ENCODE data around the gene ASAH2B.
"Not testable (repeated sequence)": the region's sequence is repeated elsewhere in the genome, so short reads cannot be mapped to it uniquely, and the experiment has no call there.

Gene ASAH2B

GRCh38 chr10:50723812-50724211 lies 15.9 kb upstream of the ASAH2B start:
- not testable (repeated sequence) for H3K4me2 ChIP-seq (ENCODE audit: low read length)

GRCh38 chr10:50728112-50728511 lies 11.6 kb upstream of the ASAH2B start:
- not testable (repeated sequence) for H3K27ac ChIP-seq (ENCODE audit: low read depth, low read length); H3K27me3 ChIP-seq (ENCODE audit: control insufficient read depth, low read length); H3K9me3 ChIP-seq (ENCODE audit: control insufficient read depth, insufficient read depth, low read length); H3F3A ChIP-seq (ENCODE audit: control insufficient read depth, insufficient read depth); H3K9me2 ChIP-seq (replicated peaks; ENCODE audit: control insufficient read depth, low read length); H3K36me3 ChIP-seq (ENCODE audit: control insufficient read depth, low read length); H4K20me1 ChIP-seq (ENCODE audit: control insufficient read depth, insufficient read depth, low read depth, low read length); H3K4me3 ChIP-seq (ENCODE audit: low read length); H3K79me2 ChIP-seq (ENCODE audit: control insufficient read depth, low read length); H3K4me2 ChIP-seq (ENCODE audit: low read length); H3K4me1 ChIP-seq (ENCODE audit: control insufficient read depth, low read length)

More at GRCh38 chr10:50723812-50724211, 15.9 kb upstream of the ASAH2B start:
- H3K79me2 ChIP-seq (ENCODE audit: control insufficient read depth, low read length); H3K4me1 ChIP-seq (ENCODE audit: control insufficient read depth, low read length); H3K4me3 ChIP-seq (ENCODE audit: low read length); H3K36me3 ChIP-seq (ENCODE audit: control insufficient read depth, low read length); H4K20me1 ChIP-seq (ENCODE audit: control insufficient read depth, insufficient read depth, low read depth, low read length); H3K9me3 ChIP-seq (ENCODE audit: control insufficient read depth, insufficient read depth, low read length); H3K9me2 ChIP-seq (replicated peaks; ENCODE audit: control insufficient read depth, low read length); H3K27ac ChIP-seq (ENCODE audit: low read depth, low read length); H3K27me3 ChIP-seq (ENCODE audit: control insufficient read depth, low read length); H3F3A ChIP-seq (ENCODE audit: control insufficient read depth, insufficient read depth): not testable (repeated sequence)

- H3K4me3 ChIP-seq (ENCODE audit: low read length), result peak overlapping the region; percentile 85
- H4K20me1 ChIP-seq (ENCODE audit: control insufficient read depth, insufficient read depth, low read depth, low read length); H3K4me1 ChIP-seq (ENCODE audit: control insufficient read depth, low read length); H3K9me2 ChIP-seq (replicated peaks; ENCODE audit: control insufficient read depth, low read length); H3K9me3 ChIP-seq (ENCODE audit: control insufficient read depth, insufficient read depth, low read length); H3K27me3 ChIP-seq (ENCODE audit: control insufficient read depth, low read length); H3K79me2 ChIP-seq (ENCODE audit: control insufficient read depth, low read length); H3K36me3 ChIP-seq (ENCODE audit: control insufficient read depth, low read length); H3F3A ChIP-seq (ENCODE audit: control insufficient read depth, insufficient read depth); H3K27ac ChIP-seq (ENCODE audit: low read depth, low read length): not testable (repeated sequence)
- peak overlapping the region; percentile 79 for H3K4me2 ChIP-seq (ENCODE audit: low read length)
Measured at GRCh38 chr10:50738987-50739617, 634 bp upstream of the ASAH2B start.

- Histone ChIP-seq H3K9me3 (ENCODE audit: control insufficient read depth, insufficient read depth, low read length) (no peaks in the 10 kb centered on the region), H4K20me1 (ENCODE audit: control insufficient read depth, insufficient read depth, low read depth, low read length) (no peaks in the 10 kb centered on the region), H3K36me3 (ENCODE audit: control insufficient read depth, low read length) (no peaks in the 10 kb centered on the region), H3F3A (ENCODE audit: control insufficient read depth, insufficient read depth) (no peaks in the 10 kb centered on the region), H3K27me3 (ENCODE audit: control insufficient read depth, low read length) (no peaks in the 10 kb centered on the region), H3K4me3 (ENCODE audit: low read length) (peak overlapping the region; percentile 85), H3K4me2 (ENCODE audit: low read length) (peak overlapping the region; percentile 79), H3K9me2 (replicated peaks; ENCODE audit: control insufficient read depth, low read length) (no peaks in the 10 kb centered on the region), H3K27ac (ENCODE audit: low read depth, low read length) (no peak overlapping the region), H3K4me1 (ENCODE audit: control insufficient read depth, low read length) (peaks cover 10% of the 10 kb centered on the region; the same call in 1 of the 2 replicates), H3K79me2 (ENCODE audit: control insufficient read depth, low read length) (no peaks in the 10 kb centered on the region)
- TF ChIP-seq EZH2phosphoT487 (IDR thresholded peaks at IDR 0.05; ENCODE audit: borderline replicate concordance, low read length) (no peak), CTCF (IDR thresholded peaks at IDR 0.05; ENCODE audit: low read depth, low read length, poor library complexity, severe bottlenecking) (no peak)
Measured at GRCh38 chr10:50740293-50740648, 535 bp downstream of the ASAH2B start.

GRCh38 chr10:50742820-50743219 lies 3.1 kb downstream of the ASAH2B start:
- H3K4me2 ChIP-seq (ENCODE audit: low read length); H3K4me3 ChIP-seq (ENCODE audit: low read length); H4K20me1 ChIP-seq (ENCODE audit: control insufficient read depth, insufficient read depth, low read depth, low read length); H3K4me1 ChIP-seq (ENCODE audit: control insufficient read depth, low read length); H3F3A ChIP-seq (ENCODE audit: control insufficient read depth, insufficient read depth); H3K9me2 ChIP-seq (replicated peaks; ENCODE audit: control insufficient read depth, low read length); H3K9me3 ChIP-seq (ENCODE audit: control insufficient read depth, insufficient read depth, low read length); H3K27me3 ChIP-seq (ENCODE audit: control insufficient read depth, low read length); H3K27ac ChIP-seq (ENCODE audit: low read depth, low read length); H3K36me3 ChIP-seq (ENCODE audit: control insufficient read depth, low read length); H3K79me2 ChIP-seq (ENCODE audit: control insufficient read depth, low read length): not testable (repeated sequence)

GRCh38 chr10:50766774-50767513 lies 27.2 kb downstream of the ASAH2B start:
- not testable (repeated sequence) for H3F3A ChIP-seq (ENCODE audit: control insufficient read depth, insufficient read depth); H3K36me3 ChIP-seq (ENCODE audit: control insufficient read depth, low read length); H4K20me1 ChIP-seq (ENCODE audit: control insufficient read depth, insufficient read depth, low read depth, low read length); H3K79me2 ChIP-seq (ENCODE audit: control insufficient read depth, low read length); H3K27ac ChIP-seq (ENCODE audit: low read depth, low read length); H3K4me1 ChIP-seq (ENCODE audit: control insufficient read depth, low read length); H3K9me2 ChIP-seq (replicated peaks; ENCODE audit: control insufficient read depth, low read length); H3K4me3 ChIP-seq (ENCODE audit: low read length); H3K27me3 ChIP-seq (ENCODE audit: control insufficient read depth, low read length); H3K4me2 ChIP-seq (ENCODE audit: low read length); H3K9me3 ChIP-seq (ENCODE audit: control insufficient read depth, insufficient read depth, low read length)

- H3K27me3 ChIP-seq (ENCODE audit: control insufficient read depth, low read length); H3K9me2 ChIP-seq (replicated peaks; ENCODE audit: control insufficient read depth, low read length); H3K27ac ChIP-seq (ENCODE audit: low read depth, low read length); H3F3A ChIP-seq (ENCODE audit: control insufficient read depth, insufficient read depth); H3K9me3 ChIP-seq (ENCODE audit: control insufficient read depth, insufficient read depth, low read length); H3K36me3 ChIP-seq (ENCODE audit: control insufficient read depth, low read length); H3K79me2 ChIP-seq (ENCODE audit: control insufficient read depth, low read length); H3K4me2 ChIP-seq (ENCODE audit: low read length); H4K20me1 ChIP-seq (ENCODE audit: control insufficient read depth, insufficient read depth, low read depth, low read length); H3K4me3 ChIP-seq (ENCODE audit: low read length); H3K4me1 ChIP-seq (ENCODE audit: control insufficient read depth, low read length): not testable (repeated sequence)
Measured at GRCh38 chr10:50772042-50772441, 32.3 kb downstream of the ASAH2B start.
